Measurements from ENCODE around the gene HS6ST3.

HS6ST3 gene

GRCh38 chr13:96525715-96526114 is 435.8 kb downstream of the HS6ST3 start:
- TF ChIP-seq YY1 (IDR thresholded peaks at IDR 0.05; ENCODE audit: low read depth) (no peak), TAF1 (IDR thresholded peaks at IDR 0.05; ENCODE audit: low read depth) (no peak), RAD21 (IDR thresholded peaks at IDR 0.05; ENCODE audit: low read depth) (no peak), NFIC (IDR thresholded peaks at IDR 0.05) (no peak), CEBPB (IDR thresholded peaks at IDR 0.05) (no peak), CREB1 (IDR thresholded peaks at IDR 0.05; ENCODE audit: low read depth) (no peak), REST (IDR thresholded peaks at IDR 0.05; ENCODE audit: low read depth) (no peak), TEAD4 (IDR thresholded peaks at IDR 0.05) (no peak), FOXM1 (IDR thresholded peaks at IDR 0.05; ENCODE audit: borderline replicate concordance, low read depth) (no peak)

- TF ChIP-seq EP300 (IDR thresholded peaks at IDR 0.05; ENCODE audit: borderline replicate concordance) (no peak), TEAD4 (IDR thresholded peaks at IDR 0.05) (no peak), NFIC (IDR thresholded peaks at IDR 0.05) (no peak), MAX (IDR thresholded peaks at IDR 0.05) (no peak), TCF12 (IDR thresholded peaks at IDR 0.05; ENCODE audit: low read depth) (no peak), RAD21 (IDR thresholded peaks at IDR 0.05; ENCODE audit: low read depth) (no peak), TAF1 (IDR thresholded peaks at IDR 0.05; ENCODE audit: low read depth) (no peak), USF1 (IDR thresholded peaks at IDR 0.05) (no peak), ZBTB7A (IDR thresholded peaks at IDR 0.05; ENCODE audit: low read depth) (no peak), CREB1 (IDR thresholded peaks at IDR 0.05; ENCODE audit: low read depth) (no peak), FOXM1 (IDR thresholded peaks at IDR 0.05; ENCODE audit: borderline replicate concordance, low read depth) (no peak)
Observed at GRCh38 chr13:96527497-96527896, 437.6 kb downstream of the HS6ST3 start.

GRCh38 chr13:96532804-96533203 is 442.9 kb downstream of the HS6ST3 start:
- no peak for TF ChIP-seq TCF12 (IDR thresholded peaks at IDR 0.05; ENCODE audit: low read depth)
- no peak for TF ChIP-seq YY1 (IDR thresholded peaks at IDR 0.05; ENCODE audit: low read depth)
- TF ChIP-seq CEBPB (IDR thresholded peaks at IDR 0.05) = no peak
- no peak for TF ChIP-seq REST (IDR thresholded peaks at IDR 0.05; ENCODE audit: low read depth)

- TF ChIP-seq ZBTB7A (IDR thresholded peaks at IDR 0.05; ENCODE audit: low read depth) (no peak), RAD21 (IDR thresholded peaks at IDR 0.05; ENCODE audit: low read depth) (no peak), CEBPB (IDR thresholded peaks at IDR 0.05) (no peak), FOXM1 (IDR thresholded peaks at IDR 0.05; ENCODE audit: borderline replicate concordance, low read depth) (no peak), YY1 (IDR thresholded peaks at IDR 0.05; ENCODE audit: low read depth) (no peak), MAX (IDR thresholded peaks at IDR 0.05) (no peak), TAF1 (IDR thresholded peaks at IDR 0.05; ENCODE audit: low read depth) (no peak), NFIC (IDR thresholded peaks at IDR 0.05) (no peak), EGR1 (IDR thresholded peaks at IDR 0.05) (no peak), USF1 (IDR thresholded peaks at IDR 0.05) (no peak), TCF12 (IDR thresholded peaks at IDR 0.05; ENCODE audit: low read depth) (no peak), CREB1 (IDR thresholded peaks at IDR 0.05; ENCODE audit: low read depth) (no peak), TEAD4 (IDR thresholded peaks at IDR 0.05) (no peak), EP300 (IDR thresholded peaks at IDR 0.05; ENCODE audit: borderline replicate concordance) (no peak), REST (IDR thresholded peaks at IDR 0.05; ENCODE audit: low read depth) (no peak)
Observed at GRCh38 chr13:96533408-96533807, 443.5 kb downstream of the HS6ST3 start.

GRCh38 chr13:96539791-96540190 is 449.9 kb downstream of the HS6ST3 start:
- TF ChIP-seq ZBTB7A (IDR thresholded peaks at IDR 0.05; ENCODE audit: low read depth) = no peak
- TF ChIP-seq REST (IDR thresholded peaks at IDR 0.05; ENCODE audit: low read depth) = no peak
- no peak for TF ChIP-seq USF1 (IDR thresholded peaks at IDR 0.05)
- TF ChIP-seq YY1 (IDR thresholded peaks at IDR 0.05; ENCODE audit: low read depth) = no peak
- TF ChIP-seq NFIC (IDR thresholded peaks at IDR 0.05) = no peak
- no peak for TF ChIP-seq TCF12 (IDR thresholded peaks at IDR 0.05; ENCODE audit: low read depth)
